ENCODE measurements around the gene CYGB.
"Not testable (repeated sequence)": the region's sequence is repeated elsewhere in the genome, so short reads cannot be mapped to it uniquely, and the experiment has no call there.

CYGB gene

DNA sequence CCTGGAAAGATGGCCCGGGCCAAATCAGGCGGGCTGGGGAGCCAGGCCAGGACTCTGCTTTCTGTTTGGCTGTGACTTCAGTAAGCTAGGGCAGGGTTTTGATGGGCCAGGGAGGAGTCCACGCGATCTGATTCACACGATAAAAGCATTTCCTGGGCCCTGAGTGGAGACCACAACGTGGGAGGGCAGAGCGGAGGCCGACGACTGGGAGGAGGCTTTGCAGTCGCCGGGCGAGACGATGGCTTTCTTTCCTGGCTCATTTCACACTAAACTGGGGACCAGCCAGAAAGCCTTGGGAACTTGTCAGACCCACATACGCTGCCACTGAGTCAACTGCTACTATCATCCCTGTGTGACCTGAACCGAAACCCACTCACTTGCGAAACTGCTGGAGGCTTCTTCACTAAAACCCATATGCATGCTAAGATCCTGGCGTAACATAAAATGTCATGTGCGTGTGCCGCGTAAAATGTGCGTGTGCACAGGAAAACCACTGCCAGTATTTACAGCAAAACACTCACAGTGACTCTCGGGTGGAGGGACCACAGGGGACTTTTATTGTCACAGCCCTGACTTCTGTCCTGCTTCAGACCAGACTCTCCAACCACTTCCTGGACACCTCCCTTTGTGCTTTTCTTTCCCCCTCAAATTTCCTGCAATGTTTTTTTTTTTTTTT, 22.1 kb downstream of the CYGB start:
- no peak overlapping the region for H3K4me3 ChIP-seq (ENCODE audit: control insufficient read depth, low read depth, low read length)
- TF ChIP-seq, protein P1, sequence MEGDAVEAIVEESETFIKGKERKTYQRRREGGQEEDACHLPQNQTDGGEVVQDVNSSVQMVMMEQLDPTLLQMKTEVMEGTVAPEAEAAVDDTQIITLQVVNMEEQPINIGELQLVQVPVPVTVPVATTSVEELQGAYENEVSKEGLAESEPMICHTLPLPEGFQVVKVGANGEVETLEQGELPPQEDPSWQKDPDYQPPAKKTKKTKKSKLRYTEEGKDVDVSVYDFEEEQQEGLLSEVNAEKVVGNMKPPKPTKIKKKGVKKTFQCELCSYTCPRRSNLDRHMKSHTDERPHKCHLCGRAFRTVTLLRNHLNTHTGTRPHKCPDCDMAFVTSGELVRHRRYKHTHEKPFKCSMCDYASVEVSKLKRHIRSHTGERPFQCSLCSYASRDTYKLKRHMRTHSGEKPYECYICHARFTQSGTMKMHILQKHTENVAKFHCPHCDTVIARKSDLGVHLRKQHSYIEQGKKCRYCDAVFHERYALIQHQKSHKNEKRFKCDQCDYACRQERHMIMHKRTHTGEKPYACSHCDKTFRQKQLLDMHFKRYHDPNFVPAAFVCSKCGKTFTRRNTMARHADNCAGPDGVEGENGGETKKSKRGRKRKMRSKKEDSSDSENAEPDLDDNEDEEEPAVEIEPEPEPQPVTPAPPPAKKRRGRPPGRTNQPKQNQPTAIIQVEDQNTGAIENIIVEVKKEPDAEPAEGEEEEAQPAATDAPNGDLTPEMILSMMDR (conservative IDR thresholded peaks at IDR 0.05; ENCODE audit: control insufficient read depth, insufficient read depth, low read depth, low read length), result no peak
- DNase-seq (ENCODE audit: low read depth), result peak; percentile 99

DNA sequence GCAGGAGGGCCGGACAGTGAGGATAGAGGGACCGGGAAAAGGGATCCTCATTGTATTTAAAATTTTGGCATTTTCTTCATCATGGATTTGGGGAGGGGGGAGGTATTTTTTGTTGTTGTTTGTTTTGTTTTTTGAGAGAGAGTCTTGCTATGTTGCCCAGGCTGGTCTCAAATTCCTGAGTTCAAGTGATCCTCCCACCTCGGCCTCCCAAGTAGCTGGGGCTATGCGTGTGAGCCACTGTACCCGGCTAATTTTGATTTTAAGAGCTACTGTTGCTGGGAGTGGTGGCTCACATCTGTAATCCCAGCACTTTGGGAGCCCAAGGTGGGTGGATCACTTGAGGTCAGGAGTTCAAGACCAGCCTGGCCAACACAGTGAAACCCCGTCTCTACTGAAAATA, 23.2 kb downstream of the CYGB start:
- H3K4me3 ChIP-seq (ENCODE audit: control insufficient read depth, low read depth, low read length); DNase-seq (ENCODE audit: low read depth): not testable (repeated sequence)

DNA sequence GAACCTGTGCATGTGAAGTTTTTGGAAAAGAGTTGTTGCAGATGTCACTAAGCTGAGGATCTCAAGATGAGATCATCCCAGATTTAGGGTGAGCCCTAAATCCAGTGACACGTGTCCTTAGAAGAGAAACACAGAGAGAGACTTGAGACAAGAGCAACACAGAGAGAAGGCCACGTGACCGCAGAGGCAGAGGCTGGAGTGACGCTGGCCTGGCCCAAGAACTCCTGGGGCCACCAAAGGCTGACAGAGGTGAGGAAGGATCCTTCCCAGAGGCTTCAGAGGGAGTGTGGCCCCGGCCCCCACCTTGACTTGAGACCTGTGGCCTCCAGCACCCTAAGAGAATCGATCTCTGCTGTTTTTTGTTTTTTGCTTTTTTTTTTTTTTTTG, 24.2 kb downstream of the CYGB start:
- TF ChIP-seq, protein P1 (conservative IDR thresholded peaks at IDR 0.05; ENCODE audit: control insufficient read depth, insufficient read depth, low read depth, low read length), result no peak
- H3K4me3 ChIP-seq (ENCODE audit: control insufficient read depth, low read depth, low read length), result no peak overlapping the region
- no peak for DNase-seq (ENCODE audit: low read depth)

DNA sequence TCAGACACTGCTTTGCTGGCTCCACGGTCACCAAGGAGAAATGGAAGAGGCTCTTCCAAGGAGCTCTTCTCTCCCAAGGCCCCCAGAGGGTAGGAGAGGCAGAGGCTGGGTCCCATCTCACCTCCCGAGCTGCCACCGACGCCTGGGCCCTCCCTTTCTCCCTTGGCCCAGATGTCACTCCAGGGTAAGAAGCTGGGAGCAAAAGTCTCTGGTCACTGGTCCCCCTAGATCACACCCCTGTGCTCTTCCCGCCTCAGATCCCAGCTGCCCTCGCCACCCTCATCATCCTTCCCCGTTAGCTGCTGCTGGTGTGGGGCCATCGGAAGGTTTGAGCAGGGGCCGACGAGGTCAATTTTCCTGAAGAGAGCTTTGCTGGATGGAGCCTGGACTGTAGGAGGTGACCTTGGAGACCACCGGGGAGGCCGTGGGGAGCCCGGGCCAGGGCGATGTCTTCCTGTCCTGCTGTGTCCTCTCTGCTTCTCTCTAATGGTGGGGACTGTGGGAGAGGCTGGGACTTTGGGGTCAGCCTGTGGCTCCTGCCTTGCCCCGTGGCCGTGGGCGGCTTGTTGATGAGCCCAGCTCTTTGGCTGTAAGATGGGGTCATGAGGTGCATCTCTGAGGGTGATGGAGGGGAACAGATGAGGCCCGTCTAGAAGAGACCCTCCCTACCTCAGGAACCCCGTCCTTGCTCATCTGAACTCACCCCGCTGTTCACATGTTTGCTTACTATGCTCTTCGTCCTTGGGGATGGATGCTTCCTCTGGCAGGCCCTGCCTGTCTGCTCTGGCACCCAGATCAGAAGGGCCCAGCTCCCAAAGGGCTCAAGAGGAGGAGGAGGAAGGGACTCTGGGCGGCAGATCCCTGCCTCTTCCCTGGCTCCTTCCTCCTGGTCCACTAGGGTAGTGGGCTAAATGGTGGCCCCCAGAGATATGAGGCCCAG, 24.9 kb downstream of the CYGB start:
- TF ChIP-seq, protein P1 (conservative IDR thresholded peaks at IDR 0.05; ENCODE audit: control insufficient read depth, insufficient read depth, low read depth, low read length), result no peak
- no peak for DNase-seq (ENCODE audit: low read depth)
- H3K4me3 ChIP-seq (ENCODE audit: control insufficient read depth, low read depth, low read length), result no peak overlapping the region

DNA sequence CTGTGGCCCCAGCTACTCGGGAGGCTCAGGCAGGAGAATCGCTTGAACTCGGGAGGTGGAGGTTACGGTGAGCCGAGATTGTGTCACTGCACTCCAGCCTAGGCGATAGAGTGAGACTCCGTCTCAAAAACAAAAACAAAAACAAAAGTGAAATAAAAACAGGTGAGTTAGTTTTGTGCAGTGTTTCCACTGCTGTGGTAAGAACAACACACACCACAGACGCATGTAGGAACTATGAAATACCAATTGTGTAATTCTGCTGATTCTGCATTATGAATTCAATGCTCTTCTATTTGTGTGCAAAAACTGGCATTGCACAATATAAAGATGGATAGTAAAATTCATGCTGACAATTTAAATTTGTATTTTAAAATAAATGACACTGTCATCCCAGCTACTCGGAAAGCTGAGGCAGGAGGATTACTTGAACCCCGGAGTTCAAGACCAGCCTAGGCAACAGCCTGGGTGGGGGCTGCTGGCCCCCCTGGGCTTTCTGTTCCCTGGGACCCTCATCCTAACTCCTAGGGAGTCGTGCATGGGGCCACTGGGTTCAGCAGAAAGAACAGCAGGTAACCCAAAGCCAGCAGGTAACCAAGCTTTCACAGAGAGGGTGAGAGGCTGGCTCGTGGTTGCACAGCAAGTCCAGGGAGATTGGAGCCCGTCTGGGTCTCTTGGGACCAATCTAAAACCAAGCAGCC, 25.7 kb downstream of the CYGB start:
- no peak for DNase-seq (ENCODE audit: low read depth)
- TF ChIP-seq, protein P1 (conservative IDR thresholded peaks at IDR 0.05; ENCODE audit: control insufficient read depth, insufficient read depth, low read depth, low read length), result no peak
- H3K4me3 ChIP-seq (ENCODE audit: control insufficient read depth, low read depth, low read length), result no peak overlapping the region

DNA sequence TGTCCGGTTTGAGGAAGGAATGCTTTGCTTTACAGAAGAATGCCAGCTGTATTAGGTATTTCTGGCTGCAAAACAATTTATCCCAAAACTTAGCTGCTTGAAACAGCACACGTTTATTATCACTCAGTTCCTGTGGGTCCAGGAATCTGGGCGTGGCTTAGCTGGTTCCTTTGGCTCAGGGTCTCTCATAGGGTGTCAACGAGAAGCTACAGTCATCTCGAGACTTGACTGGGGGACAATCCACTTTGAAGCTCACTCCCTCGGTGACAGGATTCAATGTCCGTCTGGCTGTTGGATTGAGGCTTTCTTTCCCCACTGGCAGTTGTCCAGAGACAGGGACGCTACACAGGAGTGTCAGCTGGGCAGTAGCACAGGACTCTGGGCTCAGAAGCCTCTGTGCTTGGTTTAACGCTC, 26.7 kb downstream of the CYGB start:
- no peak for DNase-seq (ENCODE audit: low read depth)
- TF ChIP-seq, protein P1 (conservative IDR thresholded peaks at IDR 0.05; ENCODE audit: control insufficient read depth, insufficient read depth, low read depth, low read length), result no peak
- H3K4me3 ChIP-seq (ENCODE audit: control insufficient read depth, low read depth, low read length), result no peak overlapping the region

DNA sequence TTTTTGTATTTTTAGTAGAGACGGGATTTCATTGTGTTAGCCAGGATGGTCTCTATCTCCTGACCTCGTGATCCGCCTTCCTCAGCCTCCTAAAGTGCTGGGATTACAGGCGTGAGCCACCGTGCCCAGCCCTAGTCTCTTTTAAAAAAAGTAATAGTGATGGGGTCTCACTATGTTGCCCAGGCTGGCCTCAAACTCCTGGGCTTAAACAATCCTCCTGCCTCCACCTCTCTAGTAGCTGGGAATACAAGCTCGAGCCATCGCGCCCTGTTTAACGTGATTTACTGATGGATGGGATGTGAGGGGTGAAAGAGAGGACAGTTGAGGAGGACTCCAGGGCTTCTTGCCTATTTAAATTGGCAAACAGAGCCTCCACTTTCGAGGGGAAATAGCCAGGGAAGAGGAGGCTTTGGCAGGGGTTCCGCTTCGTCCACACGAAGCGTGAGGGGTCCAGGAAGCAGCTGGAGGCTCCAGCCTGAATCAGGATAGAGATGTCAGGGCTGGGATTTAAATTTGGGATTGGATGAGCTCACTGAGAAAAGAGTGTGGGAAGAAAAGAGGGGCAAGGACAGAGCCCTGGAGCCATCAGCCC, 28.9 kb downstream of the CYGB start:
- not testable (repeated sequence) for DNase-seq (ENCODE audit: low read depth); H3K4me3 ChIP-seq (ENCODE audit: control insufficient read depth, low read depth, low read length)
